SK-N-MC (cell line): ENCODE measurements around the gene ITGBL1.
A peak's percentile ranks its signal among the peaks of the same experiment; 100 is the strongest.

Experiments used
- DNase-seq: peaks from one replicate; pipeline ENCODE4 v3.0.0-alpha.2; 2011; ENCODE audit warnings: low read depth, low spot score
- H3K27ac ChIP-seq: fragments of 200-600 bp; sonication (generic); 2 replicates; pipeline ENCODE4 v1.5.1; 2016; ENCODE audit warnings: mixed run types
- H3K36me3 ChIP-seq: fragments of 200-600 bp; sonication (generic); 2 replicates; pipeline ENCODE4 v1.6.1; 2017; ENCODE audit warnings: antibody characterized with exemption, low read length, mixed read lengths; ENCODE audit not compliant: insufficient read depth
- H3K4me3 ChIP-seq: fragments of 200-600 bp; sonication (generic); 2 replicates; pipeline ENCODE4 v1.5.1; 2016
- H3K9ac ChIP-seq: fragments of 200-600 bp; sonication (generic); 2 replicates; pipeline ENCODE4 v1.8.0; 2017; ENCODE audit warnings: mixed run types, mixed read lengths; ENCODE audit not compliant: insufficient read length
- H3K9me3 ChIP-seq: fragments of 200-600 bp; sonication (generic); 2 replicates; pipeline ENCODE4 v1.6.1; 2017; ENCODE audit warnings: low read depth, mild to moderate bottlenecking, antibody characterized with exemption, low read length, moderate library complexity, mixed read lengths
- EZH2 ChIP-seq: fragments of 200-600 bp; sonication (generic); IDR thresholded peaks from one replicate; pipeline ENCODE4 v1.6.1; 2017; ENCODE audit warnings: antibody characterized with exemption
- FOXP2 ChIP-seq: optimal IDR thresholded peaks from 2 replicates; pipeline ENCODE3; 2011; ENCODE audit warnings: mild to moderate bottlenecking, moderate library complexity; ENCODE audit not compliant: insufficient read depth; ENCODE audit errors: extremely low read length, control extremely low read depth
- POLR2AphosphoS5 ChIP-seq: IDR thresholded peaks from 2 replicates; pipeline ENCODE4 v1.6.1; 2012; ENCODE audit warnings: mild to moderate bottlenecking, low read depth, low read length, borderline replicate concordance

The ITGBL1 gene

GRCh38 chr13:101747039-101747438 is 294.6 kb downstream of the ITGBL1 start:
- Histone ChIP-seq H3K4me3 (no peak overlapping the region), H3K36me3 (no peaks in the 10 kb centered on the region), H3K27ac (no peak overlapping the region), H3K9me3 (no peaks in the 10 kb centered on the region), H3K9ac (no peak overlapping the region)
- no peak for DNase-seq
- TF ChIP-seq POLR2AphosphoS5 (no peak), FOXP2 (no peak), EZH2 (no peak)

GRCh38 chr13:101749584-101749983 is 297.1 kb downstream of the ITGBL1 start:
- H3K4me3 ChIP-seq, result no peak overlapping the region
- no peak for TF ChIP-seq POLR2AphosphoS5
- no peak for TF ChIP-seq EZH2
- TF ChIP-seq FOXP2, result no peak
- H3K36me3 ChIP-seq, result no peaks in the 10 kb centered on the region
- no peak for DNase-seq
- no peak overlapping the region for H3K9ac ChIP-seq
- H3K9me3 ChIP-seq, result no peaks in the 10 kb centered on the region
- H3K27ac ChIP-seq, result no peak overlapping the region

GRCh38 chr13:101751488-101751887 is 299.0 kb downstream of the ITGBL1 start:
- H3K9me3 ChIP-seq, result no peaks in the 10 kb centered on the region
- H3K4me3 ChIP-seq, result peak overlapping the region; percentile 9; the same call in 1 of the 2 replicates
- no peak for TF ChIP-seq EZH2
- peak; percentile 40; the same call in 1 of the 2 replicates for TF ChIP-seq POLR2AphosphoS5
- TF ChIP-seq FOXP2, result peak; percentile 57
- peak overlapping the region; percentile 81 for H3K27ac ChIP-seq
- peak; percentile 88 for DNase-seq
- H3K9ac ChIP-seq, result no peak overlapping the region
- H3K36me3 ChIP-seq, result no peaks in the 10 kb centered on the region

GRCh38 chr13:101752432-101752831 is 300.0 kb downstream of the ITGBL1 start:
- H3K4me3 ChIP-seq, result no peak overlapping the region
- no peak overlapping the region for H3K9ac ChIP-seq
- no peaks in the 10 kb centered on the region for H3K9me3 ChIP-seq
- no peaks in the 10 kb centered on the region for H3K36me3 ChIP-seq
- TF ChIP-seq FOXP2, result no peak
- TF ChIP-seq EZH2, result no peak
- TF ChIP-seq POLR2AphosphoS5, result no peak
- no peak for DNase-seq
- peak overlapping the region; percentile 81 for H3K27ac ChIP-seq

GRCh38 chr13:101755228-101755887 is 302.9 kb downstream of the ITGBL1 start:
- Histone ChIP-seq H3K27ac (no peak overlapping the region), H3K4me3 (no peak overlapping the region), H3K9ac (no peak overlapping the region), H3K36me3 (no peaks in the 10 kb centered on the region), H3K9me3 (no peaks in the 10 kb centered on the region)
- DNase-seq, result no peak
- TF ChIP-seq EZH2 (no peak), POLR2AphosphoS5 (no peak), FOXP2 (no peak)

GRCh38 chr13:101757446-101758039 is 305.1 kb downstream of the ITGBL1 start:
- H3K27ac ChIP-seq, result no peak overlapping the region
- DNase-seq, result peak; percentile 35
- no peaks in the 10 kb centered on the region for H3K36me3 ChIP-seq
- TF ChIP-seq POLR2AphosphoS5 (no peak), FOXP2 (no peak), EZH2 (no peak)
- H3K9me3 ChIP-seq, result no peaks in the 10 kb centered on the region
- H3K9ac ChIP-seq, result no peak overlapping the region
- no peak overlapping the region for H3K4me3 ChIP-seq

- no peak overlapping the region for H3K9ac ChIP-seq
- no peak overlapping the region for H3K27ac ChIP-seq
- H3K9me3 ChIP-seq, result no peaks in the 10 kb centered on the region
- H3K36me3 ChIP-seq, result no peaks in the 10 kb centered on the region
- H3K4me3 ChIP-seq, result no peak overlapping the region
- TF ChIP-seq EZH2 (no peak), POLR2AphosphoS5 (no peak)
- no peak for DNase-seq
Measured at GRCh38 chr13:101763191-101763590, 310.7 kb downstream of the ITGBL1 start.
